Common myeloid progenitor, CD34-positive (primary cell): ENCODE measurements around the gene C2orf72.
"Not testable (repeated sequence)": the region's sequence is repeated elsewhere in the genome, so short reads cannot be mapped to it uniquely, and the experiment has no call there.

Experiments used
- CTCF ChIA-PET: fragments of 350-600 bp; sonication (Branson Sonifier 250); formaldehyde crosslinking; loops from one replicate; lab custom pipeline; 2021; ENCODE audit warnings: antibody characterized with exemption; lab: Charles Lee
- POLR2A ChIA-PET: fragments of 350-600 bp; sonication (Branson Sonifier 250); formaldehyde crosslinking; loops from one replicate; lab custom pipeline; 2021; ENCODE audit warnings: antibody characterized with exemption; lab: Charles Lee
- DNase-seq, 3 donors: peaks; one replicate each; pipeline versions ENCODE4 v3.0.0 to v3.0.0-alpha.2; 2013
- H3K27ac ChIP-seq, 2 experiments: 1 replicate in 1 of 2; 2 replicates in 1 of 2; pipeline ENCODE4 v1.7.0; 2013; ENCODE audit warnings: inconsistent platforms in 2 of 2, low read length in 2 of 2, mild to moderate bottlenecking in 2 of 2, low read depth in 1 of 2, moderate library complexity in 1 of 2; ENCODE audit not compliant: severe bottlenecking in 2 of 2, insufficient read depth in 1 of 2, poor library complexity in 1 of 2
- H3K27me3 ChIP-seq, 5 experiments: replicated peaks in 2 of 5; 1 replicate in 3 of 5; 2 replicates in 2 of 5; pipeline versions ENCODE4 v1.6.1 to v1.7.0; 2013; ENCODE audit warnings: low read length in 4 of 5, mild to moderate bottlenecking in 2 of 5, moderate library complexity in 2 of 5, inconsistent platforms in 1 of 5; ENCODE audit not compliant: insufficient read depth in 5 of 5, control insufficient read depth in 4 of 5
- H3K36me3 ChIP-seq, 4 experiments: 1 replicate in 2 of 4; 2 replicates in 2 of 4; pipeline versions ENCODE4 v1.6.1 to v1.7.0; 2013; ENCODE audit warnings: low read length in 3 of 4, control low read depth in 1 of 4, mild to moderate bottlenecking in 1 of 4; ENCODE audit not compliant: control insufficient read depth in 4 of 4, insufficient read depth in 4 of 4
- H3K4me1 ChIP-seq, 4 experiments: 1 replicate in 3 of 4; 2 replicates in 1 of 4; pipeline versions ENCODE4 v1.6.1 to v1.7.1; 2013; ENCODE audit warnings: low read length in 3 of 4, mild to moderate bottlenecking in 3 of 4, control low read depth in 1 of 4, inconsistent platforms in 1 of 4, moderate library complexity in 1 of 4; ENCODE audit not compliant: control insufficient read depth in 4 of 4, insufficient read depth in 4 of 4; ENCODE audit errors: control extremely low read depth in 1 of 4
- H3K4me3 ChIP-seq, 7 experiments: 1 replicate in 4 of 7; 2 replicates in 3 of 7; pipeline versions ENCODE4 v1.5.1 to v1.7.0; 2013; ENCODE audit warnings: mild to moderate bottlenecking in 7 of 7, low read length in 6 of 7, moderate library complexity in 6 of 7, inconsistent platforms in 2 of 7, low read depth in 2 of 7, control low read depth in 1 of 7; ENCODE audit not compliant: insufficient read depth in 4 of 7, control insufficient read depth in 1 of 7; ENCODE audit errors: extremely low read depth in 1 of 7
- H3K9me3 ChIP-seq, 5 experiments: 1 replicate in 4 of 5; 2 replicates in 1 of 5; pipeline versions ENCODE4 v1.6.1 to v1.7.1; 2013; ENCODE audit warnings: low read length in 4 of 5, mild to moderate bottlenecking in 2 of 5, inconsistent platforms in 1 of 5, low read depth in 1 of 5, moderate library complexity in 1 of 5; ENCODE audit not compliant: control insufficient read depth in 4 of 5, insufficient read depth in 2 of 5; ENCODE audit errors: control extremely low read depth in 1 of 5
- WGBS: methylation state at CpG from one replicate; pipeline ENCODE4 v1.1.5; 2013; ENCODE audit not compliant: insufficient coverage; 5-methylcytosine and 5-hydroxymethylcytosine counted together

C2orf72 gene

GRCh38 chr2:231003186-231003585, 34.1 kb upstream of the C2orf72 start:
- Histone ChIP-seq H3K4me3 (no peak overlapping the region), H3K27ac (no peak overlapping the region), H3K27me3 (peaks cover 0 to 28% (median 15%) of the 10 kb centered on the region in 5 experiments), H3K9me3 (no peaks in the 10 kb centered on the region), H3K4me1 (no peaks in the 10 kb centered on the region), H3K36me3 (no peaks in the 10 kb centered on the region)
- 94% methylated on average over 2 of the region's 2 CpGs for WGBS
- POLR2A ChIA-PET, result no interaction called here
- CTCF ChIA-PET, result interaction anchor here (1.0 kb wide), 2 partner anchors 14 to 275 kb away, joined by 3 read pairs; no protein-coding TSS in a partner anchor
- DNase-seq, result no peak

DNA sequence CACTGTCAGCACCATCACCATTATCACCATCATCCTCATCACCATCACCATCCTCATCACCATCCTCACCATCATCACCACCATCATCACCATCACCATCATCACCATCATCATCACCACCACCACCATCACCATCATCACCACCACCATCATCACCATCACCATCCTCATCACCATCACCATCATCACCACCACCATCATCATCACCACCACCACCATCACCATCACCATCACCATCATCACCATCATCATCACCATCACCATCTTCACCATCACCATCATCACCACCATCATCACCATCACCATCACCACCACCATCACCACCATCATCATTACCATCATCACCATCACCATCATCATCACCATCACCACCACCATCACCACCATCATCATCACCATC, 32.4 kb upstream of the C2orf72 start:
- H3K36me3 ChIP-seq, H3K27ac ChIP-seq, CTCF ChIA-PET, DNase-seq, POLR2A ChIA-PET, H3K4me3 ChIP-seq, H3K9me3 ChIP-seq, H3K4me1 ChIP-seq: not testable (repeated sequence)
- H3K27me3 ChIP-seq, result peaks cover 0 to 19% (median 16%) of the 10 kb centered on the region in 5 experiments

- Histone ChIP-seq H3K4me1 (no peaks in the 10 kb centered on the region), H3K27me3 (peaks cover 0 to 20% (median 0%) of the 10 kb centered on the region in 5 experiments), H3K4me3 (no peak overlapping the region), H3K9me3 (no peaks in the 10 kb centered on the region), H3K27ac (no peak overlapping the region), H3K36me3 (no peaks in the 10 kb centered on the region)
- ChIA-PET POLR2A (interaction anchor here (1.7 kb wide), 1 partner anchor 9 kb away, joined by 4 read pairs; no protein-coding TSS in a partner anchor), CTCF (interaction anchor here (0.7 to 0.9 kb wide), 2 partner anchors 15 to 106 kb away, joined by 3 to 4 read pairs; no protein-coding TSS in a partner anchor)
- 70% methylated on average over 6 of the region's 10 CpGs for WGBS
- DNase-seq, result no peak
Measured at GRCh38 chr2:231007286-231008098, 29.8 kb upstream of the C2orf72 start.

DNA sequence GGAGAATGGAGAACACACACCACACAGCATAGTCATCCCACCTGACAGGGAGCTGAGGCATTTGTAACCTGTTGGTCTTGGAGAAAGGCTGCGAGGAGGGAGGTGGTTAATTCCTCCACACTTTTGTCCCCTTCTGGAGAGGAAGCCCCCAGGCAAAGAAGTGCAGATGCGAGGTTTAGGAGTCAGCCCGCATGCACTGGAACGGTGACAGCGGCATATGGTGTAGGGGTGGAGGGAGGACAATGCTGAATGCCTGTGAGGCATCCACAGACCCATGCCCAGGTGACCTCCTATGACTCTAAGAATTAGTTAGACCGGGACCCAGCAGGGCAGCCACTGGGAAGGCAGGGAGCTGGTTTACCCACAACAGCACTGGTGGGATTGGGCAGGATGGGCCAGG, 29.2 kb upstream of the C2orf72 start:
- H3K9me3 ChIP-seq, result no peaks in the 10 kb centered on the region
- H3K4me1 ChIP-seq, result no peaks in the 10 kb centered on the region
- WGBS, result 98% methylated on average over 5 of the region's 6 CpGs
- no peak overlapping the region for H3K4me3 ChIP-seq
- no peak overlapping the region for H3K27ac ChIP-seq
- ChIA-PET CTCF (interaction anchor here (0.8 to 0.9 kb wide), 2 partner anchors 96 to 106 kb away, joined by 3 to 4 read pairs; no protein-coding TSS in a partner anchor), POLR2A (interaction anchor here (1.7 kb wide), 1 partner anchor 9 kb away, joined by 4 read pairs; no protein-coding TSS in a partner anchor)
- H3K36me3 ChIP-seq, result no peaks in the 10 kb centered on the region
- no peak for DNase-seq
- H3K27me3 ChIP-seq, result peaks cover 0 to 18% (median 0%) of the 10 kb centered on the region in 5 experiments

GRCh38 chr2:231009236-231009919, 27.9 kb upstream of the C2orf72 start:
- H3K27ac ChIP-seq, result no peak overlapping the region
- H3K4me3 ChIP-seq, result no peak overlapping the region
- ChIA-PET POLR2A (no interaction called here), CTCF (interaction anchor here (0.8 kb wide), 1 partner anchor 8 kb away, joined by 3 read pairs; no protein-coding TSS in a partner anchor)
- DNase-seq, result no peak
- 87% methylated on average over 10 of the region's 14 CpGs for WGBS
- H3K4me1 ChIP-seq, result no peaks in the 10 kb centered on the region
- peaks cover 0 to 16% (median 0%) of the 10 kb centered on the region in 5 experiments for H3K27me3 ChIP-seq
- H3K9me3 ChIP-seq, result no peaks in the 10 kb centered on the region
- H3K36me3 ChIP-seq, result no peaks in the 10 kb centered on the region

DNA sequence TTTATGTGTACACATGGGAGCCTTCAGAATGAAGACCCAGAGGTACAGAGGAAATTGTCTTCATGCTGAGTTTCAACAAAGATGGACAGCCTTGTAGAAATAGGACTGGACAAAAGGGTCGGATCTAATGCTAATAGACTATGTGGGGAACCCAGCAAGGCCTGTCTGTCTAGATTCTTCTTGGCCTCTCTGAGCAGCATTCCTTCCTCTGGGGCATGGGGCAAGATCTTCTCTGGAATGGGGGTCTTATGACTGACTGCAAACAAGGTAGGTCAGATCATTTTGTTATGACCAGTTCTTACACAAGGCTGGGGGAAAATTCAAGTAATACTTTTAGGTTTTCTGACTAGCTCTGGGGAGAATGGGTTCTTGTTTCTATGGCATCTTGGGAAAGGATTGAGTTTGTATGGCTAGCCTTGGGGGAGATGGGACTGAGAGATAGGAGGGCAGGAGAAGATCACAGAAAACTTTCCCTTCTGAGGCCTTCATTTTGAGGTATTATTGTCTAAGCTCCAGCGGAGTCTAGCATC, 27.1 kb upstream of the C2orf72 start:
- 42% methylated on average over 2 of the region's 2 CpGs for WGBS
- DNase-seq, result no peak
- H3K27me3 ChIP-seq, result peaks cover 0 to 16% (median 0%) of the 10 kb centered on the region in 5 experiments
- no peaks in the 10 kb centered on the region for H3K9me3 ChIP-seq
- H3K4me1 ChIP-seq, result no peaks in the 10 kb centered on the region
- H3K4me3 ChIP-seq, result no peak overlapping the region
- CTCF ChIA-PET, result no interaction called here
- POLR2A ChIA-PET, result no interaction called here
- no peak overlapping the region for H3K27ac ChIP-seq
- no peaks in the 10 kb centered on the region for H3K36me3 ChIP-seq
